Brain microvascular endothelial cell (primary cell): Measurements from ENCODE around the gene MSH4.
"Not testable (repeated sequence)": the region's sequence is repeated elsewhere in the genome, so short reads cannot be mapped to it uniquely, and the experiment has no call there.

Experiments
- DNase-seq: peaks from one replicate; pipeline ENCODE4 v3.0.0-alpha.2; 2020
- H3K27ac ChIP-seq: fragments of 250-450 bp; sonication (Bioruptor Pico); 2 replicates; pipeline ENCODE4 v1.5.1; 2020; ENCODE audit warnings: mild to moderate bottlenecking, moderate library complexity
- H3K27me3 ChIP-seq: fragments of 250-450 bp; sonication (Bioruptor Pico); replicated peaks from 2 replicates; pipeline ENCODE4 v1.5.1; 2020; ENCODE audit warnings: mild to moderate bottlenecking
- H3K36me3 ChIP-seq: fragments of 250-450 bp; sonication (Bioruptor Pico); replicated peaks from 2 replicates; pipeline ENCODE4 v1.5.1; 2020; ENCODE audit warnings: mild to moderate bottlenecking
- H3K4me3 ChIP-seq: 2 replicates; pipeline ENCODE4 v1.5.1; 2011; ENCODE audit warnings: low read depth, mild to moderate bottlenecking, control low read depth, low read length, moderate library complexity
- CTCF ChIP-seq: IDR thresholded peaks from 2 replicates; pipeline ENCODE4 v1.5.1; 2011; ENCODE audit warnings: low read depth, mild to moderate bottlenecking, moderate library complexity, low read length, control low read depth, inconsistent platforms; ENCODE audit errors: missing control alignments
- in situ Hi-C: cut with HindIII; loops from 2 replicates; pipeline ENCODE4 v1.10.0; 2017; ENCODE audit warnings: low sequenced_read_pairs, low pct_ligation_motif_present

The MSH4 gene

GRCh38 chr1:75808921-75809320 lies 12.2 kb downstream of the MSH4 start:
- Histone ChIP-seq H3K27ac (no peak overlapping the region), H3K36me3 (no peaks in the 10 kb centered on the region), H3K27me3 (no peaks in the 10 kb centered on the region), H3K4me3 (no peak overlapping the region)
- DNase-seq: no peak
- in situ Hi-C loops: no loop called here
- no peak for TF ChIP-seq CTCF

DNA sequence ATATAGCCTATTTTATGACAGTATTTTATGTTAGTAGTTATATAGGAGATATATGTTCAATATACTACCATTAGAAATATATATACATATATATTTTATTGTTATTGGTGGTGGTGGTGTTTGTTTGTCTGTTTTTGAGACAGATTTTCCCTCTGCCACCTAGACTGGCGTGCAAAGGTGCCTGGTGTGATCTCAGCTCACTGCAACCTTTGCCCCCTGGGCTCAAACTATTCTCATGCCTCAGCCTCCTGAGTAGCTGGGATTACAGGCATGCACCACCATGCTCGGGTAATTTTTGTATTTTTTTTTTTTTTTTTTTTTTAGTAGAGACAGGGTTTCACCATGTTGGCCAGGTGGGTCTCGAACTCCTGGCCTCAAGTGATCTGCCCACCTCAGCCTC lies 13.4 kb downstream of the MSH4 start:
- H3K4me3 ChIP-seq, in situ Hi-C loops, H3K27ac ChIP-seq, H3K36me3 ChIP-seq, H3K27me3 ChIP-seq, DNase-seq: not testable (repeated sequence)

DNA sequence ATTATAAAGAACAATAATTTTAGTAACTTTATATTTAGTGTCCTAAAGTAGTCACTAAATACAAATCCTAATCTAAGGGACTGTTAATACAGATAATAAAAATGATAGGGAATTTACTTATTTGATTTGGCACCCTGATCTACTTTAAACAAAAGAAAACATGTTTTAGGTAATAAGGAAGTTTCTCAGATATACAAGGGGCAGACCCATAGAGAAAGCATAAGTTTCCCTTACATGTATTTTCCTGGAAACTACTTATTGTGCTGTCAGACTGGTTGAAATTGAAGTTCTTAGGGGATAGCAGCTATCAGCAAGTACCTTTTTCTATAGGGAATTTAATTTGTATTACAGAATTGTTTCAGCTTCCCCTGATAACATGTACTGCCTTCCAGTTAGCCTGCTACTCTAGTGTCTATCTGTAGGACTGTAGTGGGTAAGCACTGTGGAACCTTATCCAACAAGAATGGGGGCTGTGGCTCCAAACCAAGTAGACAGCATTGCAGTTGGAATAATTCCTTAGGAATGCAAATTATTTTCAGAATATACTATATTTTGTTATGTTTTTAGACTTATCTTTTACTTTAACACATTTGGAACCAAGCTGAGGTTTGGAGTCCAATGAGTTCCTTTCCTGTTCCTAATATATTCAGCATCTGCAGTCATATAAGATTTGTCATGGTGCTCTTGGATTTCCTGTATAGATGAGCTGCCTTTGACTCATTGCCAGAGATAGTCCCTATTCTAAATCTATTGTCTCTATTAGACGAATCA lies 14.7 kb downstream of the MSH4 start:
- Histone ChIP-seq H3K27me3 (no peaks in the 10 kb centered on the region), H3K27ac (no peak overlapping the region), H3K36me3 (no peaks in the 10 kb centered on the region), H3K4me3 (no peak overlapping the region)
- in situ Hi-C loops: no loop called here
- DNase-seq: peak; percentile 58
- TF ChIP-seq CTCF: no peak

- H3K36me3 ChIP-seq: no peaks in the 10 kb centered on the region
- H3K27me3 ChIP-seq: no peaks in the 10 kb centered on the region
- in situ Hi-C loops: no loop called here
- no peak for DNase-seq
- no peak for TF ChIP-seq CTCF
- no peak overlapping the region for H3K4me3 ChIP-seq
- no peak overlapping the region for H3K27ac ChIP-seq
Observed at GRCh38 chr1:75812065-75812464, 15.4 kb downstream of the MSH4 start.

- DNase-seq, H3K27ac ChIP-seq, H3K4me3 ChIP-seq, in situ Hi-C loops, H3K36me3 ChIP-seq, H3K27me3 ChIP-seq: not testable (repeated sequence)
Observed at GRCh38 chr1:75823596-75823995, 26.9 kb downstream of the MSH4 start.

GRCh38 chr1:75836528-75837100 lies 39.9 kb downstream of the MSH4 start:
- TF ChIP-seq CTCF: no peak
- no peak for DNase-seq
- Histone ChIP-seq H3K4me3 (no peak overlapping the region), H3K27me3 (no peaks in the 10 kb centered on the region), H3K36me3 (no peaks in the 10 kb centered on the region), H3K27ac (no peak overlapping the region)
- in situ Hi-C loops: no loop called here

GRCh38 chr1:75838079-75838478 lies 41.4 kb downstream of the MSH4 start:
- Histone ChIP-seq H3K4me3 (no peak overlapping the region), H3K27me3 (no peaks in the 10 kb centered on the region), H3K27ac (no peak overlapping the region), H3K36me3 (no peaks in the 10 kb centered on the region)
- in situ Hi-C loops: no loop called here
- no peak for DNase-seq
- TF ChIP-seq CTCF: no peak
